PFSK-1 (cell line): Measurements from ENCODE around the gene PIKFYVE.

Source experiments
- FOXP2 ChIP-seq: optimal IDR thresholded peaks from 2 replicates; pipeline ENCODE3; 2011; ENCODE audit warnings: borderline replicate concordance, control low read depth, inconsistent platforms; ENCODE audit not compliant: insufficient read depth; ENCODE audit errors: extremely low read length, extremely low read depth
- POLR2AphosphoS5 ChIP-seq: IDR thresholded peaks from 2 replicates; pipeline ENCODE4 v1.6.1; 2012; ENCODE audit warnings: low read depth, mild to moderate bottlenecking, control low read depth, low read length, moderate library complexity
- REST ChIP-seq, 2 experiments: IDR thresholded peaks; 2 replicates each; pipeline versions ENCODE4 v1.6.1 to v1.8.0; 2011 to 2012; ENCODE audit warnings: low read depth in 2 of 2, low read length in 2 of 2, control low read depth in 1 of 2, inconsistent platforms in 1 of 2, mild to moderate bottlenecking in 1 of 2, moderate library complexity in 1 of 2; ENCODE audit not compliant: insufficient read depth in 1 of 2
- SIN3A ChIP-seq: IDR thresholded peaks from 2 replicates; pipeline ENCODE4 v1.6.1; 2012; ENCODE audit warnings: mild to moderate bottlenecking, low read length, moderate library complexity, borderline replicate concordance; ENCODE audit not compliant: insufficient read depth
- TAF1 ChIP-seq: IDR thresholded peaks from 2 replicates; pipeline ENCODE4 v1.6.1; 2012; ENCODE audit warnings: low read length, control low read depth, borderline replicate concordance; ENCODE audit not compliant: insufficient read depth

GRCh38 chr2:208311954-208312353, 45.9 kb downstream of the PIKFYVE start:
- TF ChIP-seq TAF1, result no peak
- no peak for TF ChIP-seq POLR2AphosphoS5
- TF ChIP-seq REST (IDR thresholded peaks at IDR 0.05; ENCODE audit: insufficient read depth in 1 of 2, low read depth in 2 of 2, low read length in 2 of 2), result no peak
- no peak for TF ChIP-seq SIN3A
- TF ChIP-seq FOXP2, result no peak
